Loucy (cell line): Measurements from ENCODE around the gene ZNF587B.

Experiments
- H2AFZ ChIP-seq: fragments of 200-600 bp; sonication (generic); 2 replicates; pipeline ENCODE4 v1.6.0; 2016; ENCODE audit warnings: antibody characterized with exemption, mild to moderate bottlenecking, low read length, moderate library complexity
- H3F3A ChIP-seq: fragments of 200-600 bp; 2 replicates; pipeline ENCODE4 v1.6.0; 2016; ENCODE audit warnings: antibody characterized with exemption, low read depth, mild to moderate bottlenecking
- H3K27me3 ChIP-seq: fragments of 200-600 bp; sonication (generic); 2 replicates; pipeline ENCODE4 v1.6.1; 2014; ENCODE audit warnings: low read length, mild to moderate bottlenecking; ENCODE audit not compliant: insufficient read depth, poor library complexity, severe bottlenecking
- H3K36me3 ChIP-seq: fragments of 200-600 bp; sonication (generic); 2 replicates; pipeline ENCODE4 v1.6.1; 2016; ENCODE audit warnings: low read length; ENCODE audit not compliant: insufficient read depth
- H3K4me1 ChIP-seq: fragments of 200-600 bp; sonication (generic); 2 replicates; pipeline ENCODE4 v1.5.1; 2014; ENCODE audit warnings: low read length, mild to moderate bottlenecking; ENCODE audit not compliant: insufficient read depth, poor library complexity, severe bottlenecking
- H3K4me2 ChIP-seq: fragments of 200-600 bp; sonication (generic); 2 replicates; pipeline ENCODE4 v1.6.0; 2014; ENCODE audit warnings: antibody characterized with exemption, low read length, low read depth, mild to moderate bottlenecking; ENCODE audit not compliant: poor library complexity, severe bottlenecking
- H3K4me3 ChIP-seq: fragments of 200-600 bp; sonication (generic); 2 replicates; pipeline ENCODE4 v1.5.1; 2014; ENCODE audit warnings: low read length, mild to moderate bottlenecking, mixed read lengths; ENCODE audit not compliant: poor library complexity, severe bottlenecking
- H3K79me2 ChIP-seq: fragments of 200-600 bp; sonication (generic); 2 replicates; pipeline ENCODE4 v1.6.1; 2014; ENCODE audit warnings: low read length; ENCODE audit not compliant: insufficient read depth
- H3K9ac ChIP-seq: fragments of 200-600 bp; sonication (generic); 2 replicates; pipeline ENCODE4 v1.6.0; 2014; ENCODE audit warnings: mild to moderate bottlenecking, low read depth, low read length, moderate library complexity; ENCODE audit not compliant: poor library complexity, severe bottlenecking
- H3K9me2 ChIP-seq: fragments of 200-600 bp; sonication (generic); replicated peaks from 2 replicates; pipeline ENCODE4 v1.6.1; 2016; ENCODE audit warnings: low read depth, low read length, mixed read lengths
- H3K9me3 ChIP-seq: fragments of 200-600 bp; sonication (generic); 2 replicates; pipeline ENCODE4 v1.6.1; 2014; ENCODE audit warnings: mild to moderate bottlenecking, antibody characterized with exemption, low read length, low read depth; ENCODE audit not compliant: insufficient read depth
- H4K20me1 ChIP-seq: fragments of 200-600 bp; sonication (generic); 2 replicates; pipeline ENCODE4 v1.6.0; 2014; ENCODE audit warnings: antibody characterized with exemption, low read length, mild to moderate bottlenecking; ENCODE audit not compliant: insufficient read depth, poor library complexity, severe bottlenecking
- EZH2phosphoT487 ChIP-seq: fragments of 200-600 bp; IDR thresholded peaks from 2 replicates; pipeline ENCODE4 v1.6.1; 2018; ENCODE audit warnings: antibody characterized with exemption, mild to moderate bottlenecking, moderate library complexity, borderline replicate concordance
- TF ChIP-seq, protein P1 (sequence below): fragments of 200-600 bp; sonication (generic); conservative IDR thresholded peaks from 2 replicates; pipeline ENCODE4 v1.5.1; 2014; ENCODE audit warnings: mild to moderate bottlenecking, antibody characterized with exemption, low read length

The ZNF587B gene

DNA sequence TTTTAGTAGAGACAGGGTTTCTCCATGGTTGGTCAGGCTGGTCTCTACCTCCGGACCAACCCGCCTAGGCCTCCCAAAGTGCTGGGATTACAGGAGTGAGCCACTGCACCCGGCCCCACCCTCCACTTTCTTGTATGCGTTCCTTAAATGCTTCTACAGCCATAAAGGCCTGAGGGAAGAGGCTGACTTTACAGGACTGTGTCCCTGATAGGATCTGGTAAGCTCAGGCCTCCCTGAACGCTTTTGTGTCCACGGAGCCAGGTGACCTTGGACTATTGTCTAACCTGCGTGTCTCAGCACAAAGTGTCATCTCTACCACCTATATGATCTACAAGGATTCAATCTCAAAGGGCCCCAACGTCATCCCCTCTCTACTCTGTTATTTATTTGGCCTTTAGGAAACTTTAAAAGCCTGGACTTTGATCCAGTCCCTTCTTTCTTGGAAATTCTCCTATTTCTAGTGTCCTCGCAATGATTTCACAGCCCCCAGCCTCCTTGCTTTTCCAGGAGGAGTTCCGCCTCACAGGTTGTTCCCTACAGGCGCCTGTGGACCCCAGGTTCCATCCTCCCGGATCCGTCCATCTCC is 16.1 kb upstream of the ZNF587B start:
- Histone ChIP-seq H3F3A (no peaks in the 10 kb centered on the region), H3K9ac (peak overlapping the region; percentile 91), H3K79me2 (peaks cover 19% of the 10 kb centered on the region; the same call in 1 of the 2 replicates), H2AFZ (peak overlapping the region; percentile 93), H3K4me2 (peak overlapping the region; percentile 94), H3K4me1 (peaks cover 19% of the 10 kb centered on the region), H3K9me2 (no peaks in the 10 kb centered on the region), H3K36me3 (peaks cover 6% of the 10 kb centered on the region; the same call in 1 of the 2 replicates), H3K9me3 (no peaks in the 10 kb centered on the region), H4K20me1 (no peaks in the 10 kb centered on the region), H3K27me3 (no peaks in the 10 kb centered on the region), H3K4me3 (peak overlapping the region; percentile 95)
- TF ChIP-seq, protein P1, sequence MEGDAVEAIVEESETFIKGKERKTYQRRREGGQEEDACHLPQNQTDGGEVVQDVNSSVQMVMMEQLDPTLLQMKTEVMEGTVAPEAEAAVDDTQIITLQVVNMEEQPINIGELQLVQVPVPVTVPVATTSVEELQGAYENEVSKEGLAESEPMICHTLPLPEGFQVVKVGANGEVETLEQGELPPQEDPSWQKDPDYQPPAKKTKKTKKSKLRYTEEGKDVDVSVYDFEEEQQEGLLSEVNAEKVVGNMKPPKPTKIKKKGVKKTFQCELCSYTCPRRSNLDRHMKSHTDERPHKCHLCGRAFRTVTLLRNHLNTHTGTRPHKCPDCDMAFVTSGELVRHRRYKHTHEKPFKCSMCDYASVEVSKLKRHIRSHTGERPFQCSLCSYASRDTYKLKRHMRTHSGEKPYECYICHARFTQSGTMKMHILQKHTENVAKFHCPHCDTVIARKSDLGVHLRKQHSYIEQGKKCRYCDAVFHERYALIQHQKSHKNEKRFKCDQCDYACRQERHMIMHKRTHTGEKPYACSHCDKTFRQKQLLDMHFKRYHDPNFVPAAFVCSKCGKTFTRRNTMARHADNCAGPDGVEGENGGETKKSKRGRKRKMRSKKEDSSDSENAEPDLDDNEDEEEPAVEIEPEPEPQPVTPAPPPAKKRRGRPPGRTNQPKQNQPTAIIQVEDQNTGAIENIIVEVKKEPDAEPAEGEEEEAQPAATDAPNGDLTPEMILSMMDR = no peak
- no peak for TF ChIP-seq EZH2phosphoT487

DNA sequence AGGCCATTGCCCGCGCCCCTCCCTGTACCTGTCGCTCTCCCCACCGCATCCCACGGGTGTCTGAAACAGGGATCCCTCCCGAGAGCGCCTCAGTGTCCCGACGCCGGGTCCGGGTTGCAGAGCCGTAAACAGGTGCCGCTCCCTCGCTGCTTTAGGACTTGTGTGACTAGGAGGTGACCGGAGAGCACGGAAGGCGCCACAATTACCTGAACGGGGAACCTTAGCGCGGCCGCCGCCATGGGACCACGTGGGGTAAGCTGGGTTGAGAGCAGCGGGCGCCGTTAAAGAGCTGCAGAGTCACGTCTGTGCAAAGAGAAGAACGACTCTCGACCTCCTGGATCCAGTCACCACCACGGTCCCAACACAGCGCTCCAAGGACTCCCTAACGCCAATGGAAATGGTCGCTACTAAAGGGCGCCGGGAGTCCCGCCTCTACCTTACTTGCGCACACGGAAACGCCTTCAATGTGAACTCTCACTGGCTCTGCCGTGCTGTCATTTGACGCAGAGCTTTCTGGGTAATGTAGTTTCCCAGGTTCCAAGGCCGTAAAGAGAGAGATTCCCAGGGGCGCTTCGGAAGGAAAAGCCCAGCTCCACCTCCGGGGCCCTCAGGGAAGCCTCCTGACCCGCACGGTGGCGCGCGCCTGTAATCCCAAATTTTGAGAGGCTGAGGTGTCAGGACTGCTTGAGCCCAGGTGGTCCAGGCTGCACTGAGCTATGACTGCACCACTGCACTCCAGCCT is 15.4 kb upstream of the ZNF587B start, which contains the start of gene ZNF552:
Gene ZNF552 (minus strand): TSS at position 409 of the 742 bp plus-strand sequence. CDS start 170 bp downstream, at position 239.
- Histone ChIP-seq H3K27me3 (no peaks in the 10 kb centered on the region), H3K9me2 (no peaks in the 10 kb centered on the region), H3K4me3 (peak within 1 kb of the TSS; percentile 95), H3K4me1 (peaks cover 20% of the 10 kb centered on the region), H4K20me1 (no peaks in the 10 kb centered on the region), H3K4me2 (peak within 1 kb of the TSS; percentile 94), H3K79me2 (peaks cover 17% of the 10 kb centered on the region; the same call in 1 of the 2 replicates), H3K36me3 (no peaks in the 10 kb centered on the region), H3K9me3 (no peaks in the 10 kb centered on the region), H2AFZ (peak within 1 kb of the TSS; percentile 93), H3K9ac (peak within 1 kb of the TSS; percentile 91), H3F3A (no peaks in the 10 kb centered on the region)
- TF ChIP-seq, protein P1 = no peak
- no peak for TF ChIP-seq EZH2phosphoT487

DNA sequence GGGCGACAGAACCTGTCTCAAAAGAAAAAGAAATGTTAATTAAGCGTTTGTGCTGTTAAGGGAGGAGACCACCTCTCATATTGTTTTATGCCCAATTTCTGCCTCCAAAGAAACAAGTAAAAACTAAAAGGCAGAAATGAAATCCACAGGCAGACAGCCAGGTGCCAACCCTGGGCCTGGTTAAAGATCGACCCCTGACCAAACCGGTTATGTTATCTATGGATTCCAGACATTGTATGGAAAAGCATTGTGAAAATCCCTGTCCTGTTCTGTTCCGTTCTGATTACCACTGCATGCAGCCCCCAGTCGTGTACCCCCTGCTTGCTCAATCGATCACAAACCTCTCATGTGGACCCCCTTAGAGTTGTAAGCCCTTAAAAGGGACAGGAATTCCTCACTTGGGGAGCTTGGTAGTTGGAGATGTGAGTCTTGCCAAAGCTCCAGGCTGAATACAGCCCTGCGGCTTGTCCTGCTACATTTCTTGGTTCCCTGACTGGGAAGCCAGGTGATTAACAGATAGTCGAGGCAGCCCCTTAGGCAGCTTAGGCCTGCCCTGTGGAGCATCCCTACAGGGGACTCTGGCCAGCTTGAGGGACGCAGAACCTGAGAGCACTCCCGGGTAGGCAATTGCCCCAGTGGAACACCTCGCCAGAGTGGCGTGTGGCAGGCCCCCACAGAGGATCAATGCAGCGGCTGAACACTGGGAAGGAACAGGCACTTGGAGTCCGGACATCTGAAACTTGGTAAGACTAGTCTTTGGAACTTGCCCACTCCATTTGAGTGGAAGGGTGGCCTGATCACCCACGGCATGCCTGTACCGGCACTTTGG is 14.6 kb upstream of the ZNF587B start:
- peaks cover 3% of the 10 kb centered on the region for H4K20me1 ChIP-seq
- H2AFZ ChIP-seq = peak overlapping the region; percentile 93; the same call in 1 of the 2 replicates
- peak overlapping the region; percentile 91 for H3K9ac ChIP-seq
- no peaks in the 10 kb centered on the region for H3K27me3 ChIP-seq
- H3K4me1 ChIP-seq = peaks cover 27% of the 10 kb centered on the region
- peak overlapping the region; percentile 94 for H3K4me2 ChIP-seq
- H3K36me3 ChIP-seq = no peaks in the 10 kb centered on the region
- no peaks in the 10 kb centered on the region for H3K9me2 ChIP-seq
- no peak for TF ChIP-seq EZH2phosphoT487
- TF ChIP-seq, protein P1 = no peak
- peak overlapping the region; percentile 95 for H3K4me3 ChIP-seq
- peaks cover 24% of the 10 kb centered on the region for H3K79me2 ChIP-seq
- no peaks in the 10 kb centered on the region for H3F3A ChIP-seq
- no peaks in the 10 kb centered on the region for H3K9me3 ChIP-seq
